Activated naive CD8-positive, alpha-beta T cell treated with anti-CD3 and anti-CD28 coated beads, Interleukin-2, amount 10 ng/mL, durations not matched to agents 7 days and 5 days (primary cell): ENCODE data around the gene ACAD8. TPM values are rescaled to one million over a fixed set of nuclear protein-coding genes. Genes with fewer than 3 reads are reported as not detected.
"Not testable (repeated sequence)": the region's sequence is repeated elsewhere in the genome, so short reads cannot be mapped to it uniquely, and the experiment has no call there.

Experiments used
- ATAC-seq: fragments of 150-1000 bp; cut with Tn5 transposase; one replicate; pipeline ENCODE4 v1.10.0; 2021; ENCODE audit warnings: low read depth, moderate library complexity
- POLR2A ChIA-PET: fragments of 350-600 bp; sonication (Branson Sonifier 250); formaldehyde crosslinking; loops from one replicate; lab custom pipeline; 2021; ENCODE audit warnings: antibody characterized with exemption; lab: Charles Lee
- DNase-seq: peaks from one replicate; pipeline ENCODE4 v3.0.0; 2021
- H3K27ac Mint-ChIP-seq: one replicate; pipeline ENCODE4 v1.8.0; 2022; ENCODE audit warnings: mild to moderate bottlenecking, mixed read lengths
- H3K27me3 Mint-ChIP-seq: one replicate; pipeline ENCODE4 v1.8.0; 2022; ENCODE audit warnings: mild to moderate bottlenecking, moderate library complexity, mixed read lengths
- H3K36me3 Mint-ChIP-seq: one replicate; pipeline ENCODE4 v1.8.0; 2021; ENCODE audit warnings: mild to moderate bottlenecking, mixed read lengths
- H3K4me1 Mint-ChIP-seq: one replicate; pipeline ENCODE4 v1.8.0; 2021; ENCODE audit warnings: mixed read lengths
- H3K4me3 Mint-ChIP-seq: one replicate; pipeline ENCODE4 v1.8.0; 2022; ENCODE audit warnings: mild to moderate bottlenecking, moderate library complexity, mixed read lengths
- H3K9me3 Mint-ChIP-seq: one replicate; pipeline ENCODE4 v1.8.0; 2021; ENCODE audit warnings: mixed read lengths
- total RNA-seq, 2 experiments: library from RNA; stranded (reverse); gene quantifications; one replicate each; pipeline ENCODE4 v1.2.3, GENCODE V29; 2021

ACAD8 gene
- total RNA-seq, 2 experiments from 2014 or later = 29.0 to 29.5 TPM

DNA sequence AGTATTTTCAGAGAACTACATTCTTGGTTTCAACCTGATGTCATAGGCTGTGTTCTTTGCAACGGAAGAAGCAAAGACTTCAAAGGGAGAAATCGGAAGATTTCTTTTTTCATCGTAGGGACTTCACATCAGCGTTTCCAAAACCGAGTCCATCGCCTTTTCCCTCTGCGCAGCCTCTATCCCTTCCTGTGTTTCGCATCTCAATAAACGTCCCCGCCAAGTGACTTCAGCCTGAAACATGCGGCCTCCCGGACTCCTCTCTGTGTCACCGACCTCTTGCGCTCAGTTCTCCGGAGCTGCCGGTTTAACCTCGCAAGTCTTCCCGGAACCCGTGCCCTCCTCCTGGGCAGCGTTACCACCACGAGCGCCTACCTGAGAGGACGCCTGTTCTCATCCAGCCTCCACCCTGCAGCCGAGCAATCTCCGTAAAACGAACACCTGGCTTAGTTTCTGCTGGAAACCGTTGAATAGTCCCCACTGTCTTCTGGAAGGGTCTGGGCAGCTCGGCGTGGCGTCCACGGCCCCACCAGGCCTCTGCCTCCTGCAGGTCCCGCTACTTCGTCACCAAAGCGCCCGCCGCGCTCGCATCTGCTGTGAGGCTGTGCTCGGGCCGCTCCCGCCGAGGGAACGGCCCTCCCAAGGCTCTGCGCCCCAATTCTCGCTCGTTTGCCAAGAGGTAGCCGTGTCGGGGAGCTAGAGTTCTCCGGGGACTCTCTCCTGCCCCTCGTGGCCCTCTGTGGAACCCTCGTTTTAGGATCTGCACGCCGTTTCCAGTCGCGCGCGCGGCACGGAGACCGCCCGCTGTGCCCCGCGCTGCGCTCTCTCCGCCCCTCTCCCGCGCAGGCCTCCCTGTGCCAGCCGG is 22.4 kb downstream of the ACAD8 start, which contains the start of gene GLB1L3:
GLB1L3 (plus strand) TSS at position 846 of the 862 bp plus-strand sequence. CDS start 362 bp downstream, outside the sequence.
- DNase-seq (peak; percentile 84), ATAC-seq (peak; percentile 90)
- peaks cover 2% of the 10 kb centered on the region for H3K9me3 Mint-ChIP-seq
- peak within 1 kb of the TSS; percentile 87 for H3K4me3 Mint-ChIP-seq
- POLR2A ChIA-PET = interaction anchor here (0.6 to 4.7 kb wide), 10 partner anchors 12 to 347 kb away, joined by 3 to 44 read pairs (median 4); partner anchors contain the start of genes ACAD8, NCAPD3, THYN1 and VPS26B
- H3K36me3 Mint-ChIP-seq = peaks cover 9% of the 10 kb centered on the region
- H3K27ac Mint-ChIP-seq = peak within 1 kb of the TSS; percentile 90
- H3K4me1 Mint-ChIP-seq = peaks cover 36% of the 10 kb centered on the region
- peaks cover 5% of the 10 kb centered on the region for H3K27me3 Mint-ChIP-seq

DNA sequence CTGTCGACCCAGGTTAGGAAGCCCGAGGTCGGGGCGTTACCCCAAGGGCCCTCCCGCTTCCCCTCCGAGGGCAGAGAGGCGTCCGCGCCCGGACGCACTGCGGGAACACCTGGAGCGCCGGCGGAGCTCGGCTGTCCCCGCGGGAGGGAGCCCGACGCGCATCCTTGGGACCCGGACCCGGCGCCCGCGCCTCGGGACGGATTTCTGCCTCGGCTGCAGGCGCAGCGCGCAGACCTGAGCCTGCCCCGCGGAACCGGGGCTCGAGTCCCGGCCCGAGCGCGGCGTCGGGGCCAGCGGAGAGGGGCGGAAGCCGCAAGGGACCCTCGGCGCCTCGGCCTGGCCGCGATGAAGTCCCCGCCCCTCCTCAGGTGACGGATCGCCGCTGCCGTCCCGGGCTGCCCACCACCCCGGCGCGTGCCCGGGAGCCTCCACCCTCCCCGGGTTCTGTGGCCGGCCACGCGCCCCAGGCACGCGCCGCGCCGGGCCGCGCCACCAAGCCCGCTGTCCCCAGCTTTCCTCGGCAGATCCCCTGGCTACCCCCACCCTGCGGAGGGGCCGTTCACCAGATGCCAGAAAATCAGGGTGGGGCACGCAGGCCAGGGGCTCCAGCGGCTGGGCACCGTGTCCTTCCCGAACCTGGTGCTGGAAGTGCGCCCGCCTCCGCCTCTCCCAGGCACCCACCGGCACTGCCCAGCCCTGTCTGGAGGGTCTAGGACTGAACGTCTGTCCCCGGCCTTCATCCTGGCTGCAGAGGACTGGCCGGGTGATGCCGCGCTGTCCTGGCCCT is 23.2 kb downstream of the ACAD8 start:
- DNase-seq = no peak
- Mint-ChIP-seq H3K4me1 (peaks cover 32% of the 10 kb centered on the region), H3K27me3 (peaks cover 5% of the 10 kb centered on the region), H3K36me3 (peaks cover 9% of the 10 kb centered on the region), H3K4me3 (peak overlapping the region; percentile 87), H3K9me3 (peaks cover 2% of the 10 kb centered on the region), H3K27ac (peak overlapping the region; percentile 90)
- ATAC-seq = peak; percentile 38
- POLR2A ChIA-PET = interaction anchor here (0.9 to 4.7 kb wide), 10 partner anchors 12 to 348 kb away, joined by 3 to 44 read pairs (median 4); partner anchors contain the start of genes ACAD8, NCAPD3, THYN1 and VPS26B

DNA sequence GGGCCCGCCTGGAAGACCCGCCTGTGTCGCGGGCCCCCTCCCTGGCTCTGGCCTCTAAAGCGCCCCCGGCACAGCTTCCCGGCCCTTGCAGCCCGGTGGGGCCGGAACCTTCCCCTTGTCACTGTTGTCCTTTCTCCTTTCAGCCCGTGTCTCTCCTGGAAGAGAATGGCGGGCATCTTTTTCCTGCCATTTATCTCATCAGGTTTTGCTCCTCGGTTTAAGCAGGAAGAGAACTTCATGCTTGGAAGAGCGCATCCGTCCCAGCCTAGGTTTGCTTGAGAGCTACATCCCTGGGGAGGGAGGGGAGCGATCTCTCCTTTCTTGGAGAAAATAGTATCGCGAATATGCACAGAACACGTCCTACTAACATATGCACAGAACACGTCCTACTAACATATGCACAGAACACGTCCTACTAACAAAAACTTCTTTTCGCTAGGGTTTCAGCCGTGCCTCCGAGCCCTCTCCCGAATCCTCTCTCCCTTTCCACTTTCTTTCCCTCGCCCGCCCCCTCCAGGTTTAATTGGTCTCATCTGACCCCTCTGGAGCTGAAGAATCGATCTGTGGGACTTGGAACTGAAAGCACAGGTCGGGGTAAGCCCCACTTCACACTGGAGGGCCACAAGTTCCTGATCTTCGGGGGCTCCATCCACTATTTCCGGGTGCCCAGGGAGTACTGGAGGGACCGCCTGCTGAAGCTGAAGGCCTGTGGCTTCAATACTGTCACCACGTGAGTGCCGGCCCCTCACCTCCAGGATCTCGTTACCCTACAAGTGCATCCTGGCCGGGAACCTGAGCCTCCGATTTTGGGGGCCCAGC is 24.0 kb downstream of the ACAD8 start:
- peak overlapping the region; percentile 58 for H3K27ac Mint-ChIP-seq
- POLR2A ChIA-PET = interaction anchor here (1.1 to 4.7 kb wide), 3 partner anchors 53 to 214 kb away, joined by 3 to 44 read pairs (median 5); partner anchors contain the start of genes NCAPD3 and VPS26B
- peaks cover 30% of the 10 kb centered on the region for H3K4me1 Mint-ChIP-seq
- peaks cover 5% of the 10 kb centered on the region for H3K27me3 Mint-ChIP-seq
- peak overlapping the region; percentile 87 for H3K4me3 Mint-ChIP-seq
- no peak for ATAC-seq
- H3K9me3 Mint-ChIP-seq = peaks cover 2% of the 10 kb centered on the region
- DNase-seq = no peak
- peaks cover 9% of the 10 kb centered on the region for H3K36me3 Mint-ChIP-seq

DNA sequence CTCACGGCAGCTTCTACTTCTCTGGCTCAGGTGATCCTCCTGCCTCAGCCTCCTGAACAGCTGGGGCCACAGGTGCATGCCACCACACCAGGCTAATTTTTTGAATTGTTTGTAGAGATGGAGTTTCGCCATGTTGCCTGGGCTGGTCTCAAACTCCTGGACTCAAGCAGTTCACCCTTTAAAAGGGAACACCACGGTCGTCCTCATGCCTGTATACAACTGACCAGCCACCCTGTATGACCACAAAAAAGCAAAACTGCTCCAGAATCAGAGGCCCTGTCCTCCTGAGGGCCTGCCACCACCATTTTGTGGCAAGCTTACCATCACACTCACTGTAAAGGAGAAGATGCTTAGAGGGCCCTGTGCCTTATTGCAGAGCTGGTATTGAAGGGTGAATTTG is 25.0 kb downstream of the ACAD8 start:
- Mint-ChIP-seq H3K9me3 (peaks cover 2% of the 10 kb centered on the region), H3K27ac (no peak overlapping the region), H3K36me3 (peaks cover 9% of the 10 kb centered on the region), H3K27me3 (peaks cover 5% of the 10 kb centered on the region), H3K4me3 (no peak overlapping the region), H3K4me1 (peaks cover 26% of the 10 kb centered on the region)
- ATAC-seq = no peak
- POLR2A ChIA-PET = no interaction called here
- no peak for DNase-seq

DNA sequence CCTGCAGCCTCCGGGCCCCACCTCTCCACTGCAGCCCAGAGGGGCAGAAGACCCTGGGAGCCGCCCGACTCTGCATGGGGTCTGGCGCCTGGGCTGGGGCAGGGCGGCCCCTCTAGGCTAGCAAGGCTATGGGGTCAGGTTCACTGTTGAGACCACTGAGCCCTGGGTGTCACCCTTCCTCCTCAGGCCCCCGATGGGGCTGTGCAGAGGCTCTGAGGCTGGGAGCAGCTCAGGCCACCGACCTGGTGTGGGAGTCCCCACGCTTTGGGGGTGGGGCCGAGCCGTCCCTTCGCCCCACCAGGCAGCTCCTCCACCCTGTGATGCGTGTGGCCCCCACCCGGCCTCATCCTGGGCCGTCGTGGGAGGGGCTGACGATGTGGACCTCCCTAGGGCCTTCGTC is 28.3 kb downstream of the ACAD8 start:
- H3K27me3 Mint-ChIP-seq, H3K36me3 Mint-ChIP-seq, POLR2A ChIA-PET, H3K9me3 Mint-ChIP-seq, DNase-seq, ATAC-seq, H3K27ac Mint-ChIP-seq, H3K4me3 Mint-ChIP-seq: not testable (repeated sequence)
- peaks cover 14% of the 10 kb centered on the region for H3K4me1 Mint-ChIP-seq

DNA sequence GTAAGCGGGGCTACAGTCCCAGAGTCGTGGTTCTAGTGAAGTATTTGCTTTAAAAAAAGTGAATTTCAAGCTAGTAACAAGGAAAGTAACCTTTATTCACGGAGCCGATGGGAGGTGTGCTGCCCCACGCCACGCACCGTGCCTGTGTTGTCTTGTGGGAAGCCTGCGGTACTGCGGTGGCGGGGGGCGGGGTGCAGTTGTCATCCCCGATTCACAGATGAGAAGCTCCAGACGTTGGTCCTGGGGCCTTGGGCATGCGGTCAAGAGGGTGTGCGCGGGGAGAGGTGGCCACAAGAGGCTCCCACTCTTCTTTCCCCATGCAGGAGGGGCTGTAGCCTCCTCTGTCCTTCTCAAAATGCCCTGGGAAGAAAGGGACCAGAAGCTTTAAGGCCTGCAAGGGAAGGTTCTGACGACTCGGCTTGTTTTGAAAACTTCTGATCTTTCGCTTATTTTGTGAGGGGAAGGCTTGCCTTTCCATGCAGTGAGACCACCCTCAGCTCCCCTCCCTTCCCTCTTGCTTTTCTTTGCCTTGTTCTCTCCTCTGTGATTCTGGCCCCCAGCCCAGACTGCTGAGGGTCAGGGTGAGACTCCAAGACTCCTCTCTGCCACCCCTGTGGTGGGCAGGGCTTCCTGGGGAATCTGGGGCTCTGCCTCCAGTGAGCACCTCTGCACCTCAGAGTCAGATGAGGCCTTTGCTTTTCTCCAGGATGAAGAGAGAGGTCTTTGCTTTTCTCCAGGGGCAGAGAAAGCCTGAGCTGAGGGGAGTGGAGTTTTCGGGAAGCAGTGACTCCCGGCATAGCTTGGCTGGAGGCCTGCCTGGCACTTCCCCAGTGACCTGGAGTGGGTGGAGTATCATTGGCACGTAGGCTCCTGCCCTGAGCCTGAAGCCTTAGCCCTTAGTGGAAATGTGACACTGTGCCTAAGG is 29.0 kb downstream of the ACAD8 start:
- Mint-ChIP-seq H3K4me1 (peaks cover 11% of the 10 kb centered on the region), H3K36me3 (peaks cover 7% of the 10 kb centered on the region), H3K27me3 (peaks cover 2% of the 10 kb centered on the region), H3K9me3 (peaks cover 2% of the 10 kb centered on the region), H3K27ac (no peak overlapping the region), H3K4me3 (no peak overlapping the region)
- POLR2A ChIA-PET = no interaction called here
- no peak for DNase-seq
- no peak for ATAC-seq

DNA sequence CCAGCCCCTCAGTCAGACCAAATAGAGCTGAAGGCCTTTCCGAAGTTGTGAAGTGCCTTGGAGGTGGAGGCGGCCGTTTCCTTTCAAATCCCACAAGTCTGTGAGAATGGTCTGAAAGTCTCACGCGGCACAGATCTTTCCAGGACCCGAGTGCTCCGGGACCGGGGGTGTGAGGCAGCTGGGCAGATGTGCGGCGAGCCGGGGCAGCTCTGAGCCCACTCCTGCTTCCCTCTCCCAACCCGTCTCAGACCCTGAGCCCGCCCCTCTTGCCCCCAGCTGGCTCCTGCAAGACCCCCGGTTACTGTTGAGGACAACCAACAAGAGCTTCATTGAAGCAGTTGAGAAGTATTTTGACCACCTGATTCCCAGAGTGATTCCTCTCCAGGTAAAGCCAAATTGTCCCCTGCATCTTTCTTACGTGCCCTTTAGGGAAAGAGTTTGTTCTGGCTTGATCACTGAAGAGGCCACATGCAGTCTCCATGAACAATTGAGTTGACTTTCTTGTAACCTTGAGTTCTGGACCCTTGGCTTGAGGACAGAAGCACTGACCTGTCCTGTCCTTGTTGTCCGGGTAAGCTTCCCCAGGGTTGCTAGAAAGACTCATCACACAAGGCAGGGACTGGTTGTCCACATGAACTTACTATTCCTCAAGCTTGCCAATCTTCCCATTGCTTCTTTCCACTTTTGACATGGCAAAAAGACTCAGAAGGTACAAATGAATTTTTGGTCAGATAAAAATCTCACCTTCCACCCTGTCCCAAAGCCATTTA is 30.3 kb downstream of the ACAD8 start:
- H3K4me1 Mint-ChIP-seq = peaks cover 9% of the 10 kb centered on the region
- DNase-seq (no peak), ATAC-seq (no peak)
- H3K4me3 Mint-ChIP-seq = no peak overlapping the region
- peaks cover 4% of the 10 kb centered on the region for H3K36me3 Mint-ChIP-seq
- no peak overlapping the region for H3K27ac Mint-ChIP-seq
- H3K27me3 Mint-ChIP-seq = no peaks in the 10 kb centered on the region
- H3K9me3 Mint-ChIP-seq = no peaks in the 10 kb centered on the region
- POLR2A ChIA-PET = no interaction called here

DNA sequence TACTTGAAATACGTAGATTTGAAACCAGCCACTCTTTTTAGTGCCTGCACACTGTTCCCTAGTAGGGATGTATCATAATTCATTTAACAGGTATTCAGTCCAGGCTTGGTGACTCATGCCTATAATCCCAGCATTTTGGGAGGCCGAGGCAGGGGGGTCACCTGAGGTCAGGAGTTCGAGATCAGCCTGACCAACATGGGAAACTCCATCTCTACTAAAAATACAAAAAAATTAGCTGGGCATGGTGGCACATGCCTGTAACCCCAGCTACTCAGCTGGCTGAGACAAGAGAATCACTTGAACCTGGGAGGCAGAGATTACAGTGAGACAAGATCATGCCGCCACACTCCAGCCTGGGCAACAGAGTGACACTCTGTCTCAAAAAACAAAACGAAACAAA is 31.0 kb downstream of the ACAD8 start:
- POLR2A ChIA-PET, H3K27ac Mint-ChIP-seq, H3K4me1 Mint-ChIP-seq, ATAC-seq, H3K36me3 Mint-ChIP-seq, H3K4me3 Mint-ChIP-seq, H3K9me3 Mint-ChIP-seq, DNase-seq, H3K27me3 Mint-ChIP-seq: not testable (repeated sequence)

DNA sequence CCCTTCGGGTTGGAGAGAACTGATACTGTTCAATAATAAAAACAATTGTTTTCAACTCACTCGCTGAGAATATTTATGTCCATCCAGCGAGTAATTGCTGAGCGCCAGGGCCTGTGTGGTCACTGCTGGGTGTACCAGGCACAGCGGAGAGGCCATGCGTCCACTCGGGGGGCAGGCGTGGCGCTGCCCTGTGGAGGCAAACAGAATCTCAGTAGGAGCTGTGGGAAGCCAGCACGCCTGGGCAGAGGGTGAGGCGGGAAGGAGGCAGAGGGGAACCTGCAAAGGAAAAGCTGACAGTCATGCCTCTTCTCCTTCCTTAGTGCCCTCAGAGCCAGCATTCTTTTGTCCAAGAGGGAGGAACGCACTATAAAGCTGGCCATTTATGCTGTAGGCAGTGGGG is 34.2 kb downstream of the ACAD8 start:
- DNase-seq (no peak), ATAC-seq (no peak)
- H3K9me3 Mint-ChIP-seq = no peaks in the 10 kb centered on the region
- POLR2A ChIA-PET = interaction anchor here (0.8 kb wide), 1 partner anchor 11 kb away, joined by 3 read pairs; the partner anchor contains the start of gene GLB1L3
- H3K4me1 Mint-ChIP-seq = no peaks in the 10 kb centered on the region
- no peak overlapping the region for H3K4me3 Mint-ChIP-seq
- no peak overlapping the region for H3K27ac Mint-ChIP-seq
- no peaks in the 10 kb centered on the region for H3K36me3 Mint-ChIP-seq
- no peaks in the 10 kb centered on the region for H3K27me3 Mint-ChIP-seq

DNA sequence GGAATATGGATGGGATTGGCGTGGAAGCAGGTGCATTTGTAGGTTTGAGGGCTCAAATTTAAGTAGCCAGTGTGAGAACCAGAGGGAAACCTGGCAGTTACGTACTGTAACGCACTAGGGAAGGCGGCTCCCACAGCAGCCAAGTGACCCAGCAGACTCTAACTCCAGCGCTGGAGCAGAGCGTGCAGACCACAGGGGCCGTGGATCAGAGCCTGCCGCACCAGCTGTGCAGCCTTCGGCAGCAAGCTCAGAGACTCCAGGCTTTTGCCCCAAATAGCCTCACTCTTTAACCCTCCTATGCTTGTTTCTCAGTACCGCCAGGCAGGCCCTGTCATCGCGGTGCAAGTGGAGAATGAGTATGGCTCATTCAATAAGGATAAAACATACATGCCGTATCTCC is 35.1 kb downstream of the ACAD8 start:
- Mint-ChIP-seq H3K27ac (no peak overlapping the region), H3K27me3 (no peaks in the 10 kb centered on the region), H3K4me1 (no peaks in the 10 kb centered on the region), H3K9me3 (no peaks in the 10 kb centered on the region), H3K36me3 (no peaks in the 10 kb centered on the region), H3K4me3 (no peak overlapping the region)
- ATAC-seq (no peak), DNase-seq (no peak)
- POLR2A ChIA-PET = interaction anchor here (0.8 kb wide), 1 partner anchor 12 kb away, joined by 3 read pairs; the partner anchor contains the start of gene GLB1L3

DNA sequence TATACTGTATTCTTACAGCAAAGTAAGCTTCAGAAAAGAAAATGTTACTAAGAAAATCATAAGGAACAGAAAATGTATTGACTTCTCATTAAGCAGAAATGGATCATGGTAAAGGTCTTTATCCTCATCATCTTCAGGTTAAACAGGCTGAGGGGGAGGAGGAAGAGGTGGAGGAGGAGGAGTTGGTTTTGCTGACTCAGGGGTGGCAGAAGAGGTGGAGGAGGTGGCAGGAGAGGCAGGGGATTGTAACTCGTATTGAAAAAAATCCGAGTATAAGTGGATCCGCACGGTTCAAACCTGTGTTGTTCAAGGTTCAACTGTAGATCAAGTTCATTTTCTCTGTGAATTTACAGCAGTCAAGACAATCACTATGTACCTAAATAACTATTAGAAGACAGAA is 35.8 kb downstream of the ACAD8 start:
- POLR2A ChIA-PET = no interaction called here
- Mint-ChIP-seq H3K4me3 (no peak overlapping the region), H3K9me3 (no peaks in the 10 kb centered on the region), H3K4me1 (no peaks in the 10 kb centered on the region), H3K27me3 (no peaks in the 10 kb centered on the region), H3K27ac (no peak overlapping the region), H3K36me3 (no peaks in the 10 kb centered on the region)
- DNase-seq = no peak
- no peak for ATAC-seq
